Measurements from ENCODE around the gene NANOG.
"Not testable (repeated sequence)": the region's sequence is repeated elsewhere in the genome, so short reads cannot be mapped to it uniquely, and the experiment has no call there.

DNA sequence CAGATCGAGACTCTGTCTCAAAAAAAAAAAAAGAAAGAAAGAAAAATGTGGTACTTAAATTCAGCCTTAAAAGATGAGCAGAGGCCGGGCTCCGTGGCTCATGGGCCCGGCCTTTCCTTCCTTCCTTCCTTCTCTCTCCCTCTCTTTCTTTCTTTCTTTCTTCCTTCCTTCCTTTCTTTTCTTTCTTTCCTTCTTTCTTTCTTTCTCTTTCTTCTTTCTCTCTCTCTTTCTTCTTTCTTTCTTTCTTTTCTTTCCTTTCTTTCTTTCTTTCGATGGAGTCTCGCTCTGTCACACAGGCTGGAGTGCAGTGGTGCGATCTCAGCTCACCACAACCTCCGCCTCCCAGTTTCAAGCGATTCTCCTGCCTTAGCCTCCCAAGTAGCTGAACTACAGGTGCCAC, 5.8 kb upstream of the NANOG start:
- TF ChIP-seq, protein P1, sequence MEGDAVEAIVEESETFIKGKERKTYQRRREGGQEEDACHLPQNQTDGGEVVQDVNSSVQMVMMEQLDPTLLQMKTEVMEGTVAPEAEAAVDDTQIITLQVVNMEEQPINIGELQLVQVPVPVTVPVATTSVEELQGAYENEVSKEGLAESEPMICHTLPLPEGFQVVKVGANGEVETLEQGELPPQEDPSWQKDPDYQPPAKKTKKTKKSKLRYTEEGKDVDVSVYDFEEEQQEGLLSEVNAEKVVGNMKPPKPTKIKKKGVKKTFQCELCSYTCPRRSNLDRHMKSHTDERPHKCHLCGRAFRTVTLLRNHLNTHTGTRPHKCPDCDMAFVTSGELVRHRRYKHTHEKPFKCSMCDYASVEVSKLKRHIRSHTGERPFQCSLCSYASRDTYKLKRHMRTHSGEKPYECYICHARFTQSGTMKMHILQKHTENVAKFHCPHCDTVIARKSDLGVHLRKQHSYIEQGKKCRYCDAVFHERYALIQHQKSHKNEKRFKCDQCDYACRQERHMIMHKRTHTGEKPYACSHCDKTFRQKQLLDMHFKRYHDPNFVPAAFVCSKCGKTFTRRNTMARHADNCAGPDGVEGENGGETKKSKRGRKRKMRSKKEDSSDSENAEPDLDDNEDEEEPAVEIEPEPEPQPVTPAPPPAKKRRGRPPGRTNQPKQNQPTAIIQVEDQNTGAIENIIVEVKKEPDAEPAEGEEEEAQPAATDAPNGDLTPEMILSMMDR (conservative IDR thresholded peaks at IDR 0.05): not testable (repeated sequence)
- TF ChIP-seq EZH2 (IDR thresholded peaks at IDR 0.05; ENCODE audit: low read depth): not testable (repeated sequence)

Data from PC-9 (cell line).